Transverse colon (tissue), 4 donors: ENCODE data around the gene GRM7. TPM values are rescaled to one million over a fixed set of nuclear protein-coding genes. Genes with fewer than 3 reads are reported as not detected.

Experiments
- DNase-seq: peaks from one replicate; pipeline ENCODE4 v3.0.0-alpha.2; 2019
- H3K27ac ChIP-seq, 4 donors: fragments of 200-600 bp; sonication (generic); 2 replicates each; pipeline ENCODE4 v1.5.1; 2016 to 2018; ENCODE audit warnings: inconsistent platforms in 4 of 4
- H3K27me3 ChIP-seq: fragments of 200-600 bp; sonication (generic); 2 replicates; pipeline ENCODE4 v1.5.1; 2017; ENCODE audit warnings: inconsistent platforms
- H3K36me3 ChIP-seq, 4 donors: fragments of 200-600 bp; sonication (generic); 2 replicates each; pipeline ENCODE4 v1.5.1; 2017 to 2019; ENCODE audit warnings: inconsistent platforms in 4 of 4
- H3K4me1 ChIP-seq, 4 donors: fragments of 200-600 bp; sonication (generic); 2 replicates each; pipeline ENCODE4 v1.5.1; 2017 to 2020; ENCODE audit warnings: inconsistent platforms in 4 of 4
- H3K4me3 ChIP-seq, 4 donors: fragments of 200-600 bp; sonication (generic); 1 replicate in 1 of 4; 2 replicates in 3 of 4; pipeline versions ENCODE4 v1.5.1 to v1.6.1; 2017 to 2019; ENCODE audit warnings: inconsistent platforms in 4 of 4
- H3K9me3 ChIP-seq, 2 donors: fragments of 200-600 bp; sonication (generic); 2 replicates each; pipeline ENCODE4 v1.5.1; 2017 to 2019; ENCODE audit warnings: inconsistent platforms in 2 of 2
- EP300 ChIP-seq: sonication (generic); formaldehyde crosslinking; IDR thresholded peaks from one replicate; pipeline ENCODE4 v1.6.1; 2017; ENCODE audit warnings: antibody characterized with exemption, low read depth
- POLR2A ChIP-seq: fragments of 450-650 bp; IDR thresholded peaks from one replicate; pipeline ENCODE4 v1.6.1; 2016; ENCODE audit warnings: antibody characterized with exemption, mild to moderate bottlenecking, moderate library complexity
- POLR2AphosphoS5 ChIP-seq, 3 donors: sonication (generic); formaldehyde crosslinking; IDR thresholded peaks; one replicate each; pipeline ENCODE4 v1.6.1; 2016; ENCODE audit warnings: antibody characterized with exemption in 3 of 3
- WGBS, 2 donors: methylation state at CpG; one replicate each; pipeline ENCODE4 v1.1.5; 2018; ENCODE audit warnings: low coverage in 1 of 2; 5-methylcytosine and 5-hydroxymethylcytosine counted together
- in situ Hi-C, 4 donors: fragments of 200-750 bp; cut with MboI; loops; one replicate each; pipeline versions ENCODE4 v1.15.0 to v1.15.1; 2017; ENCODE audit warnings: low sequenced_read_pairs in 3 of 4, low pct_ligation_motif_present in 1 of 4, low pct_unique_long_range_greater_than_20kb in 1 of 4
- intact Hi-C: fragments of 100-400 bp; cut with DNase I; formaldehyde crosslinking; loops from one replicate; pipeline ENCODE4 v1.15.1; 2023; ENCODE audit warnings: low total_unique reads
- total RNA-seq, 4 donors: library from RNA; depleted of rRNA; stranded (reverse); fragments of >200 nt; gene quantifications; one replicate each; pipeline ENCODE4 v1.1.0, GENCODE V29; 2016
- TF ChIP-seq, protein P1 (sequence below), 5 experiments: fragments of 200-600 bp in 3 of 5; fragments of 450-650 bp in 2 of 5; sonication (generic) in 3 of 5; IDR thresholded peaks; 1 replicate in 2 of 5; 2 replicates in 3 of 5; pipeline ENCODE4 v1.5.1; 2016 to 2017; ENCODE audit warnings: antibody characterized with exemption in 5 of 5, inconsistent platforms in 3 of 5, mild to moderate bottlenecking in 2 of 5, moderate library complexity in 1 of 5

The GRM7 gene
- total RNA-seq, 4 donors from 2014 or later: 0.14 to 0.20 (median 0.16) TPM; not detected in 1

DNA sequence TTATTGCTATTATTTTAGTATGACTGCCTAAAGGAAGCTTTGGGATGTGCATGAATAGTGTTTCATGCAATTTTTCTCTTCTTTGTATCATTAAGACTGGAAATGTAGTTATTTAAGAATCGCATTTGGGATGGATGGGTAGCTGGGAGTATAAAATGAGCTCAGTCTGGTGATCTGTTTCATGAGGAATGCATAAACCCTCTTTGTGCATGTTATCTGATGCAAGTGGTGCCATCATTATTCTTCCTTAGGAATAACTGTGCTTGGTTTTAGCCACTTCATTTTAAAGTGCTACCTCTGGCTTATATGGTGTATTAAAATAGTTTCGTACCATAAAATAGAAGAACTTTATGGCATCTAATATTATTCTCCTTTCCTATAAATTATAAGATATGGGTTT, 535.6 kb downstream of the GRM7 start:
- in situ Hi-C loops (no loop called here), intact Hi-C loops (no loop called here)
- Histone ChIP-seq H3K27ac (no peak overlapping the region), H3K4me1 (no peaks in the 10 kb centered on the region), H3K9me3 (no peaks in the 10 kb centered on the region), H3K27me3 (no peaks in the 10 kb centered on the region), H3K36me3 (no peaks in the 10 kb centered on the region), H3K4me3 (no peak overlapping the region)
- no peak for DNase-seq
- WGBS, 2 donors: 92 to 100% methylated on average over 2 of the region's 2 CpGs
- TF ChIP-seq EP300 (no peak), POLR2A (no peak), POLR2AphosphoS5 (IDR thresholded peaks at IDR 0.05) (no peak)
- TF ChIP-seq, protein P1, sequence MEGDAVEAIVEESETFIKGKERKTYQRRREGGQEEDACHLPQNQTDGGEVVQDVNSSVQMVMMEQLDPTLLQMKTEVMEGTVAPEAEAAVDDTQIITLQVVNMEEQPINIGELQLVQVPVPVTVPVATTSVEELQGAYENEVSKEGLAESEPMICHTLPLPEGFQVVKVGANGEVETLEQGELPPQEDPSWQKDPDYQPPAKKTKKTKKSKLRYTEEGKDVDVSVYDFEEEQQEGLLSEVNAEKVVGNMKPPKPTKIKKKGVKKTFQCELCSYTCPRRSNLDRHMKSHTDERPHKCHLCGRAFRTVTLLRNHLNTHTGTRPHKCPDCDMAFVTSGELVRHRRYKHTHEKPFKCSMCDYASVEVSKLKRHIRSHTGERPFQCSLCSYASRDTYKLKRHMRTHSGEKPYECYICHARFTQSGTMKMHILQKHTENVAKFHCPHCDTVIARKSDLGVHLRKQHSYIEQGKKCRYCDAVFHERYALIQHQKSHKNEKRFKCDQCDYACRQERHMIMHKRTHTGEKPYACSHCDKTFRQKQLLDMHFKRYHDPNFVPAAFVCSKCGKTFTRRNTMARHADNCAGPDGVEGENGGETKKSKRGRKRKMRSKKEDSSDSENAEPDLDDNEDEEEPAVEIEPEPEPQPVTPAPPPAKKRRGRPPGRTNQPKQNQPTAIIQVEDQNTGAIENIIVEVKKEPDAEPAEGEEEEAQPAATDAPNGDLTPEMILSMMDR (IDR thresholded peaks at IDR 0.05): no peak

DNA sequence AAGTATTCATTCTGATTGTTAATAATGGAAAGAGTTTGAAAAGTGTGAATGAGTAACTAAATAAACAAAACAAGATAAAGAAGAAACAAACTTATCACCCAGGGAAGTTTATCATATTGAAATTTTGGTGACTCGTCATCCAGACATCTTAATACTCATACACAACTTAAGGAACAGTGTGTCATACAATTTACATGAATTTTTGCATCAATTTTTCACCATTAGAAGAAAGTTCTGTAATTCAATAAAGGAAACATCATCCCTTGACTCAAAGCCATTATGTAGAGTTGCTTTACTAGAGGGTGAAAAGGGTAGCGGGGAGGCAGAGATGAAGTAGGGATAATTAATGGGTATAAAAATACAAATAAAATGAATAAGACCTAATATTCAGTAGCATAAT, 536.2 kb downstream of the GRM7 start:
- DNase-seq: no peak
- in situ Hi-C loops: no loop called here
- Histone ChIP-seq H3K27me3 (no peaks in the 10 kb centered on the region), H3K36me3 (no peaks in the 10 kb centered on the region), H3K27ac (no peak overlapping the region), H3K9me3 (no peaks in the 10 kb centered on the region), H3K4me3 (no peak overlapping the region), H3K4me1 (no peaks in the 10 kb centered on the region)
- TF ChIP-seq POLR2AphosphoS5 (IDR thresholded peaks at IDR 0.05) (no peak), POLR2A (no peak), EP300 (no peak)
- TF ChIP-seq, protein P1 (IDR thresholded peaks at IDR 0.05): no peak
- intact Hi-C loops: no loop called here
- WGBS, 2 donors: 85 to 88% methylated on average over 2 of the region's 2 CpGs

DNA sequence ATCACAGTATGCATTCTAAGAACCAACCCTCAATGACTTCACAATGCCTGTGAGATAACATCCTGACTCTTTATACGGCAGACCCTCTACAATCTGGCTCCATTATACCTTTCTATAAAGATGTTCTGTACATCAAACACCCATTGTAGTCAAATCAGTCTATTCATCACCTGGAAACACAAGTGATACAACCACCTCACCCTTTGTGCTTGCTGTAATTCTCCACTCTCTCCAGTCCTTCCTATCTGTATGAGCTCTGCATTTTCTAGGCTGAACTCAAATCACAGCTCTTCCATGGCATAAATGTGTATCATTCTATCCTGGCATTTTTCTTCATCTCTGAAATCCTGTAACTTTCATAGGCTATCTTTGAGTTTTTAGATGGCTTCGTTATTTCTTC, 539.4 kb downstream of the GRM7 start:
- intact Hi-C loops (no loop called here), in situ Hi-C loops (no loop called here)
- DNase-seq: no peak
- WGBS, 2 donors: 85 to 87% methylated on average over 2 of the region's 2 CpGs
- H3K4me1 ChIP-seq: no peaks in the 10 kb centered on the region
- TF ChIP-seq, protein P1 (IDR thresholded peaks at IDR 0.05): no peak
- no peaks in the 10 kb centered on the region for H3K9me3 ChIP-seq
- H3K36me3 ChIP-seq: no peaks in the 10 kb centered on the region
- H3K27me3 ChIP-seq: no peaks in the 10 kb centered on the region
- H3K4me3 ChIP-seq: no peak overlapping the region
- no peak overlapping the region for H3K27ac ChIP-seq

DNA sequence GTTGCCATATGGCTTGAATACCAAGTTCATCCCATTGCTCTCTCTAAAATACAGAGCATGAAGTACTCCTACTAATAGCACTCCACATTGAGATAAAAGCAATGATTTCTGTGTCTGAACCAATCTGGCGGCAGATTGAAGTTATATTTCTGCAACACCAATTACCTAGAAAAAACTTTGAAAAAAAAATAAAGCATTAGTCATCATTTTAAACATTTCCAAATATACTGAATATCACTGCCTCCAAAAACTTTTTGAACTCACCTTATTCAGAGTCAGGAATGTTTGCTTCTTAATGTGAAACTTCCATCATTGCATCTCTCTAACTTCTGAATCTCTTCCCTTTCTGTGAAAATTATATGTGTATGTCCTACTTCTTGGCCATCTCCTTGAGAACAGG, 540.5 kb downstream of the GRM7 start:
- Histone ChIP-seq H3K9me3 (no peaks in the 10 kb centered on the region), H3K4me1 (no peaks in the 10 kb centered on the region), H3K27ac (no peak overlapping the region), H3K36me3 (no peaks in the 10 kb centered on the region), H3K4me3 (no peak overlapping the region), H3K27me3 (no peaks in the 10 kb centered on the region)
- no peak for DNase-seq
- intact Hi-C loops (no loop called here), in situ Hi-C loops (no loop called here)
- TF ChIP-seq EP300 (no peak), POLR2AphosphoS5 (IDR thresholded peaks at IDR 0.05) (no peak), POLR2A (no peak)
- TF ChIP-seq, protein P1 (IDR thresholded peaks at IDR 0.05): no peak
- WGBS, 2 donors: 89% methylated on average over 1 of the region's 1 CpG; no CpG with 5 or more reads in 1 of the 2 donors
